Neural cell (in vitro differentiated cells): Measurements from ENCODE around the gene SEC24C. TPM values are rescaled to one million over a fixed set of nuclear protein-coding genes. Genes with fewer than 3 reads are reported as not detected.

Experiments used
- H2AFZ ChIP-seq: fragments of 200-600, 300-800 bp; sonication (generic), shearing (Covaris generic); 2 replicates; pipeline ENCODE4 v1.6.0; 2014; ENCODE audit warnings: low read depth, mild to moderate bottlenecking, antibody characterized with exemption, low read length, moderate library complexity
- H3F3A ChIP-seq: fragments of 200-600 bp; shearing (Covaris generic); 2 replicates; pipeline ENCODE4 v1.6.1; 2016; ENCODE audit warnings: mild to moderate bottlenecking, moderate library complexity, mixed read lengths, antibody characterized with exemption, low read length; ENCODE audit not compliant: insufficient read depth, poor library complexity, severe bottlenecking
- H3K27ac ChIP-seq: fragments of 200-600, 300-800 bp; sonication (generic), shearing (Covaris generic); 2 replicates; pipeline ENCODE4 v1.5.1; 2014; ENCODE audit warnings: mild to moderate bottlenecking, low read length, moderate library complexity
- H3K27me3 ChIP-seq: fragments of 300-800, 200-600 bp; sonication (generic), shearing (Covaris generic); 2 replicates; pipeline ENCODE4 v1.6.0; 2014; ENCODE audit warnings: mild to moderate bottlenecking, low read depth, low read length, moderate library complexity; ENCODE audit not compliant: insufficient read depth
- H3K36me3 ChIP-seq: fragments of 300-800, 200-600 bp; sonication (generic), shearing (Covaris generic); 2 replicates; pipeline ENCODE4 v1.5.1; 2014; ENCODE audit warnings: mild to moderate bottlenecking, antibody characterized with exemption, low read length, moderate library complexity; ENCODE audit not compliant: insufficient read depth
- H3K4me2 ChIP-seq: fragments of 300-800, 200-600 bp; sonication (generic), shearing (Covaris generic); 2 replicates; pipeline ENCODE4 v1.6.0; 2014; ENCODE audit warnings: mild to moderate bottlenecking, low read length
- H3K4me3 ChIP-seq: fragments of 300-800, 200-600 bp; sonication (generic), shearing (Covaris generic); 2 replicates; pipeline ENCODE4 v1.5.1; 2014; ENCODE audit warnings: mild to moderate bottlenecking, low read length, moderate library complexity
- H3K79me2 ChIP-seq: fragments of 200-600 bp; shearing (Covaris generic); replicated peaks from 2 replicates; pipeline ENCODE4 v1.6.0; 2014; ENCODE audit warnings: mild to moderate bottlenecking, low read length, moderate library complexity; ENCODE audit not compliant: insufficient read depth
- H3K9ac ChIP-seq: fragments of 300-800, 200-600 bp; sonication (generic), shearing (Covaris generic); 2 replicates; pipeline ENCODE4 v1.6.1; 2016; ENCODE audit warnings: mild to moderate bottlenecking, low read length, mixed read lengths
- H3K9me2 ChIP-seq: fragments of 200-600 bp; shearing (Covaris generic); 2 replicates; pipeline ENCODE4 v1.6.1; 2016; ENCODE audit warnings: mild to moderate bottlenecking, low read length, mixed read lengths; ENCODE audit not compliant: insufficient read depth
- H3K9me3 ChIP-seq: fragments of 200-600, 300-800 bp; sonication (generic), shearing (Covaris generic); 2 replicates; pipeline ENCODE4 v1.6.1; 2016; ENCODE audit warnings: mild to moderate bottlenecking, mixed run types, low read length, moderate library complexity, mixed read lengths
- H4K20me1 ChIP-seq: fragments of 200-600 bp; shearing (Covaris generic); 2 replicates; pipeline ENCODE4 v1.6.1; 2016; ENCODE audit warnings: mild to moderate bottlenecking, mixed run types; ENCODE audit not compliant: insufficient read depth
- CTCF ChIP-seq: fragments of 450-650 bp; IDR thresholded peaks from 2 replicates; pipeline ENCODE4 v1.5.1; 2014; ENCODE audit warnings: antibody characterized with exemption, mild to moderate bottlenecking, moderate library complexity; ENCODE audit not compliant: poor library complexity, severe bottlenecking
- EP300 ChIP-seq: fragments of 450-650 bp; conservative IDR thresholded peaks from 2 replicates; pipeline ENCODE4 v1.6.1; 2014; ENCODE audit warnings: antibody characterized with exemption, mild to moderate bottlenecking, moderate library complexity; ENCODE audit not compliant: poor library complexity, severe bottlenecking
- EZH2 ChIP-seq: fragments of 200-600, 300-800 bp; shearing (Covaris generic), sonication (generic); IDR thresholded peaks from 2 replicates; pipeline ENCODE4 v1.6.1; 2014; ENCODE audit warnings: antibody characterized with exemption, low read length, borderline replicate concordance, mild to moderate bottlenecking; ENCODE audit not compliant: insufficient read depth, poor library complexity, severe bottlenecking
- MXI1 ChIP-seq: fragments of 450-650 bp; conservative IDR thresholded peaks from 2 replicates; pipeline ENCODE4 v1.6.1; 2014; ENCODE audit warnings: antibody characterized with exemption, mild to moderate bottlenecking; ENCODE audit not compliant: poor library complexity, severe bottlenecking
- POLR2AphosphoS5 ChIP-seq: IDR thresholded peaks from 2 replicates; pipeline ENCODE4 v1.6.1; 2012
- RAD21 ChIP-seq: fragments of 450-650 bp; conservative IDR thresholded peaks from 2 replicates; pipeline ENCODE4 v1.6.1; 2014; ENCODE audit warnings: antibody characterized with exemption, mild to moderate bottlenecking, moderate library complexity
- REST ChIP-seq: IDR thresholded peaks from 2 replicates; pipeline ENCODE4 v1.6.1; 2012; ENCODE audit warnings: borderline replicate concordance
- SMC3 ChIP-seq: fragments of 450-650 bp; conservative IDR thresholded peaks from 2 replicates; pipeline ENCODE4 v1.6.1; 2014; ENCODE audit warnings: antibody characterized with exemption, mild to moderate bottlenecking, moderate library complexity; ENCODE audit not compliant: poor library complexity
- TAF1 ChIP-seq: IDR thresholded peaks from 2 replicates; pipeline ENCODE4 v1.6.1; 2012; ENCODE audit warnings: low read depth
- polyA plus RNA-seq: library from polyadenylated mRNA; depleted of rRNA; stranded (reverse); fragments of >200 nt; gene quantifications from 2 replicates; pipeline ENCODE4 v1.2.3, GENCODE V29; 2014

Gene SEC24C
- polyA plus RNA-seq, 1 donor from 2014 or later, result 43.0 TPM

- Histone ChIP-seq H3F3A (no peaks in the 10 kb centered on the region), H3K27ac (no peak overlapping the region), H4K20me1 (no peaks in the 10 kb centered on the region), H3K9me2 (no peaks in the 10 kb centered on the region), H3K36me3 (no peaks in the 10 kb centered on the region), H3K79me2 (peaks cover 22% of the 10 kb centered on the region), H3K4me2 (peak overlapping the region; percentile 98), H2AFZ (no peak overlapping the region), H3K9ac (peak overlapping the region; percentile 22), H3K27me3 (no peaks in the 10 kb centered on the region), H3K9me3 (no peaks in the 10 kb centered on the region), H3K4me3 (peak overlapping the region; percentile 97)
- TF ChIP-seq REST, result no peak
- TF ChIP-seq SMC3, result no peak
- TF ChIP-seq MXI1, result no peak
- no peak for TF ChIP-seq EZH2
- TF ChIP-seq CTCF, result no peak
- no peak for TF ChIP-seq POLR2AphosphoS5
- TF ChIP-seq RAD21, result no peak
- no peak for TF ChIP-seq TAF1
- no peak for TF ChIP-seq EP300
These were observed 30.5 kb downstream of the SEC24C start for GRCh38 chr10:73774637-73775036.

GRCh38 chr10:73779018-73779417 lies 34.8 kb downstream of the SEC24C start:
- no peaks in the 10 kb centered on the region for H3K36me3 ChIP-seq
- H3K27me3 ChIP-seq, result no peaks in the 10 kb centered on the region
- peaks cover 51% of the 10 kb centered on the region for H3K79me2 ChIP-seq

More at GRCh38 chr10:73779018-73779417, 34.8 kb downstream of the SEC24C start:
- H3K9me2 ChIP-seq, result no peaks in the 10 kb centered on the region
- no peak overlapping the region for H3K9ac ChIP-seq
- no peak overlapping the region for H3K27ac ChIP-seq
- H3K9me3 ChIP-seq, result no peaks in the 10 kb centered on the region
- TF ChIP-seq TAF1 (no peak), CTCF (no peak)
- H2AFZ ChIP-seq, result no peak overlapping the region
- no peak overlapping the region for H3K4me3 ChIP-seq
- H4K20me1 ChIP-seq, result no peaks in the 10 kb centered on the region
- no peaks in the 10 kb centered on the region for H3F3A ChIP-seq
- H3K4me2 ChIP-seq, result no peak overlapping the region
